GM12873 (cell line): ENCODE data around the gene GLRX5.

Source experiments
- TF ChIP-seq, protein P1 (sequence below): IDR thresholded peaks from 2 replicates; pipeline ENCODE4 v1.5.1; 2012; ENCODE audit warnings: low read depth, mild to moderate bottlenecking, moderate library complexity, low read length, control low read depth; ENCODE audit not compliant: insufficient read depth; ENCODE audit errors: missing control alignments

The GLRX5 gene

DNA sequence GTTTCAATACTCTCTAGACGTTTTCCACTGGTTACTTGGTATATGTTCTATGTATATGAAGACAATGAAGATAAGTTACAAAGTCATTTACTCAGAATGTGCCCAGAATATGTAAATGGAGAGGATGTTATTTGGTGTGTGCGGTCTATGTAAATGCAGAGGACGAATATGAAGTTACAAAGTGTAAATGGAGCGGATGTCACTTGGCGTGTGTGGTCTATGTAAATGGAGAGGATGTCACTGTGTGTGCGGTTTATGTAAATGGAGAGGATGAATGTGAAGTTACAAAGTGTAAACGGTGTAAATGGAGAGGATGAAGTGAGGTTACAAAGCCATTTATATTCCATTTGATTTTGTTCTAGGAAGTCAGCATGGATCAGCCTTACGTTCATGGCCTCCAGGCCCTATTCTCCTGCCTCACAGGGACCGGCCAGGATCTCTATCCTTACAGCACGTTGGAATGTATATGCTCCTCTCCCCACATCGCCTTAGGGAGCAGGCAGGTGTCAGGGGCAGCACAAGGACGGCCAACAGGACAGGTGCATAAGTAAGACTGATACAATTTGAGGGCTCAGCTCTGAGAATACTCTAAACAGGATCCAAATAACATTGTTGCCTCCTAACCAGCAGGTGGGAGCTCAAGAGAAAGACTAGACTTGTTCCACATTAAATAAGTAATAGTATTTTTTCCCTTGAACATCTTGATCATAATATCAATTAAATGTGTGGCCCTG lies 42.4 kb downstream of the GLRX5 start:
- TF ChIP-seq, protein P1, sequence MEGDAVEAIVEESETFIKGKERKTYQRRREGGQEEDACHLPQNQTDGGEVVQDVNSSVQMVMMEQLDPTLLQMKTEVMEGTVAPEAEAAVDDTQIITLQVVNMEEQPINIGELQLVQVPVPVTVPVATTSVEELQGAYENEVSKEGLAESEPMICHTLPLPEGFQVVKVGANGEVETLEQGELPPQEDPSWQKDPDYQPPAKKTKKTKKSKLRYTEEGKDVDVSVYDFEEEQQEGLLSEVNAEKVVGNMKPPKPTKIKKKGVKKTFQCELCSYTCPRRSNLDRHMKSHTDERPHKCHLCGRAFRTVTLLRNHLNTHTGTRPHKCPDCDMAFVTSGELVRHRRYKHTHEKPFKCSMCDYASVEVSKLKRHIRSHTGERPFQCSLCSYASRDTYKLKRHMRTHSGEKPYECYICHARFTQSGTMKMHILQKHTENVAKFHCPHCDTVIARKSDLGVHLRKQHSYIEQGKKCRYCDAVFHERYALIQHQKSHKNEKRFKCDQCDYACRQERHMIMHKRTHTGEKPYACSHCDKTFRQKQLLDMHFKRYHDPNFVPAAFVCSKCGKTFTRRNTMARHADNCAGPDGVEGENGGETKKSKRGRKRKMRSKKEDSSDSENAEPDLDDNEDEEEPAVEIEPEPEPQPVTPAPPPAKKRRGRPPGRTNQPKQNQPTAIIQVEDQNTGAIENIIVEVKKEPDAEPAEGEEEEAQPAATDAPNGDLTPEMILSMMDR: no peak

DNA sequence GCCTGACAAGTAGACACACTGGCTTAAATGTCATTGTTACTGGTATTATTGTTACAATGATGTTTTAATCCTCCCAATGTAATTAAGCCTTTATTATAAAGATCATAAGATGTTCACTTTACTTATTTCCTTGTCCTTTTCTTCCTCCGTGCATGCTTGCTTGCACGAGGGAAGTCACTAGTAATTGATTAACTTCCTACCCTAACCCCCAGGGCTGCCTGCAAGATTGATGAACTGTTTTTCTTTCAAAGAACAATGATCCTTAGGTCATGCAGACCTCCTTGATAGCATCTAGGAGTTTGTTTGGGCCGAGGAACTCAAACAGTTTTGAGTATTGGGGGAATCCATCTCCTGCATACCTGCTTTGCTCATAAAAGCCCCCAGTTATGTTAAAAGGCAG lies 43.0 kb downstream of the GLRX5 start:
- TF ChIP-seq, protein P1: no peak

DNA sequence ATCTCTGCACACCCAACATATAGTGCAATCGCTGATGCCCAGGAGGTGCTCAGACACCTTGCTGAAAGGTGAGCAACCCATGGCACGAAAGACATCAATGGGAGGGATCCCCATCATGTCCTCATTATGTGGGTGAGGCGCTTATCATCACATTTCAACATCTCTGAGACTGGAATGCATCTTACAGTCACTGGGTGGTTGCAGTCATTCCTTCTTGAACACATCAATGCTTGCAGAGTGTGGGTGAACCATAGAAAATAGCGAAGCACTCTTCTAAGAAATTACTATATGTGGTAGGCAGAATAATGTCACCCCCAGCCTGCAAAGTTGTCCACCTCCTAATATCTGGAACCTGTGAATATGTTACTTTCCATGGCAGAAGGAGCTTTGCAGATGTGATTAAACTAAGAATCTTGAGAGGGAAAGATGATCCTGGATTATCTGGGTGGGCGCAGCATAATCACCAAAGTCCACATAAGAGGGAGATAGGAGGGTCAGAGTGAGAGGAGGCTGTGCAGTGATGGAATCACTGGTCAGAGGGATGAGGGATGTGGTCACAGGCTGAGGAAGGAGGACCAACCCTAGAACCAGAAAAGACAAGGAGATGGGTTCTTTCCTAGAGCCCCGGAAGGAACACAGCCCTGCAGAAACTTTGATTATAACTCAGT lies 51.2 kb downstream of the GLRX5 start:
- TF ChIP-seq, protein P1: no peak
